Mucosa of descending colon (tissue), 3 donors: ENCODE measurements around the gene GMPPB. TPM values are rescaled to one million over a fixed set of nuclear protein-coding genes. Genes with fewer than 3 reads are reported as not detected.

ENCODE experiments used
- ATAC-seq: fragments of 200-7000 bp; cut with Tn5 transposase; one replicate; pipeline ENCODE4 v1.9.1; 2020; ENCODE audit warnings: mild to moderate bottlenecking, moderate library complexity
- DNase-seq, 3 donors: peaks; one replicate each; pipeline ENCODE4 v3.0.0-alpha.2; 2020
- H3K36me3 ChIP-seq: fragments of 200-600 bp; one replicate; pipeline ENCODE4 v1.8.0; 2021; ENCODE audit warnings: low read depth, mild to moderate bottlenecking
- H3K4me1 ChIP-seq: fragments of 200-600 bp; one replicate; pipeline ENCODE4 v1.8.0; 2021; ENCODE audit warnings: low read depth, mild to moderate bottlenecking
- H3K4me3 ChIP-seq: fragments of 200-600 bp; one replicate; pipeline ENCODE4 v1.8.0; 2021; ENCODE audit warnings: mild to moderate bottlenecking
- H3K9me3 ChIP-seq: fragments of 200-600 bp; one replicate; pipeline ENCODE4 v1.8.0; 2021; ENCODE audit warnings: mild to moderate bottlenecking
- intact Hi-C, 2 donors: fragments of 100-400 bp; cut with DNase I in 1 of 2; cut with micrococcal nuclease in 1 of 2; formaldehyde crosslinking; loops; one replicate each; pipeline versions ENCODE4 v1.11.0 to v1.11.1; 2022; cut with DNase I, micrococcal nuclease
- total RNA-seq, 3 donors: library from RNA; stranded (reverse); fragmentation: NEBNext Ultra II Directional in 2 of 3; extraction: Animal tissue kit (Norgen Biotek cat#: 25700) in 2 of 3; gene quantifications; one replicate each; pipeline versions ENCODE4 v1.2.1 to v1.2.4, GENCODE V29; 2021 to 2023
- TF ChIP-seq, protein P1 (sequence below): fragments of 200-600 bp; IDR thresholded peaks from one replicate; pipeline ENCODE4 v1.8.0; 2022; ENCODE audit warnings: antibody characterized with exemption, mild to moderate bottlenecking
- donor health status: DM: no; HTN: no; CAD: no; lungs with moderate emphysema.
- donor health status: DM: no; HTN: no; CAD: no.
- donor health status: DM: no; HTN: yes; CAD: no.

Gene GMPPB
- total RNA-seq, 3 donors from 2014 or later = 36.0 to 60.5 (median 47.4) TPM

GRCh38 chr3:49738067-49738713 is 14.4 kb upstream of the GMPPB start:
- H3K36me3 ChIP-seq = peaks cover 11% of the 10 kb centered on the region
- no peaks in the 10 kb centered on the region for H3K4me1 ChIP-seq
- TF ChIP-seq, protein P1, sequence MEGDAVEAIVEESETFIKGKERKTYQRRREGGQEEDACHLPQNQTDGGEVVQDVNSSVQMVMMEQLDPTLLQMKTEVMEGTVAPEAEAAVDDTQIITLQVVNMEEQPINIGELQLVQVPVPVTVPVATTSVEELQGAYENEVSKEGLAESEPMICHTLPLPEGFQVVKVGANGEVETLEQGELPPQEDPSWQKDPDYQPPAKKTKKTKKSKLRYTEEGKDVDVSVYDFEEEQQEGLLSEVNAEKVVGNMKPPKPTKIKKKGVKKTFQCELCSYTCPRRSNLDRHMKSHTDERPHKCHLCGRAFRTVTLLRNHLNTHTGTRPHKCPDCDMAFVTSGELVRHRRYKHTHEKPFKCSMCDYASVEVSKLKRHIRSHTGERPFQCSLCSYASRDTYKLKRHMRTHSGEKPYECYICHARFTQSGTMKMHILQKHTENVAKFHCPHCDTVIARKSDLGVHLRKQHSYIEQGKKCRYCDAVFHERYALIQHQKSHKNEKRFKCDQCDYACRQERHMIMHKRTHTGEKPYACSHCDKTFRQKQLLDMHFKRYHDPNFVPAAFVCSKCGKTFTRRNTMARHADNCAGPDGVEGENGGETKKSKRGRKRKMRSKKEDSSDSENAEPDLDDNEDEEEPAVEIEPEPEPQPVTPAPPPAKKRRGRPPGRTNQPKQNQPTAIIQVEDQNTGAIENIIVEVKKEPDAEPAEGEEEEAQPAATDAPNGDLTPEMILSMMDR = no peak
- H3K9me3 ChIP-seq = no peaks in the 10 kb centered on the region
- no peak overlapping the region for H3K4me3 ChIP-seq
- ATAC-seq (no peak), DNase-seq (no peak)
- intact Hi-C loops = no loop called here

DNA sequence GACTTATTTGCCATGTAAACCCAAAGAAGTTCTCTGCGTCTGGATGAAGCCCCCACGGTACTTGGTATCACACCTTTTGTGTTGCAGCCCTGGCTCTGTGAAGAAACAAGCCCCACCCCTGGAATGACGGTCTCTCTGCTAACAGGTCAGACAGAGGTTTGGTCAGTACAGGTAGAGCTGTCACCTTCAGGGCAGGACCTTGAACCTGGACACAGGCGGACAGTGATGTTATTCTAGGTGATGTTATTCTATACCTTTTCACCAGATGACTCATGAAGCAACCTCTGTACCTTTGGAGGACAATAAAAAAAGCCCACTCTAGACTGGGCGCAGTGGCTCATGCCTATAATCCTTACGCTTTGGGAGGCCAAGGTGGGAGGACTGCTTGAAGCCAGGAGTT is 11.0 kb upstream of the GMPPB start:
- H3K36me3 ChIP-seq = peaks cover 11% of the 10 kb centered on the region
- no peak for DNase-seq

DNA sequence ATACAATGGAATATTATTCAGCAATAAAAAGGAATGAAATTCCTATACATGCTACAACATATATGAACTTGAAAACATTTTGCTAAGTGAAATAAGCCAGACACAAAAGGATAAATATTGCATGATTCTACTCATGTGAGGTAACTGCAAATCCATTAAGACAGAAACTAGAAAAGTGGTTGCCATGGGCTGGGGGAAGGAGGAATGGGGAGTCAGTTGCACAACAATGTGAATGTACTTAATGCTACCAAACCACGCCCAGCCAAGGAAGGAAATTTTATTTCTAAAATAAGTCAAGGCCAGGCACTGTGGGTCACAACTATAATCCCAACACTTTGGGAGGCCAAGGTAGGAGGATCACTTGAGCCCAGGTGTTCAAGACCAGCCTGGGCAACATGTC is 9.8 kb upstream of the GMPPB start:
- DNase-seq = no peak
- no peaks in the 10 kb centered on the region for H3K9me3 ChIP-seq
- TF ChIP-seq, protein P1 = no peak
- no peak for ATAC-seq
- peaks cover 11% of the 10 kb centered on the region for H3K36me3 ChIP-seq
- H3K4me1 ChIP-seq = no peaks in the 10 kb centered on the region
- no peak overlapping the region for H3K4me3 ChIP-seq
- intact Hi-C loops = no loop called here

More for the DNA sequence above, 11.0 kb upstream of the GMPPB start:
- H3K4me1 ChIP-seq = no peaks in the 10 kb centered on the region
- no peaks in the 10 kb centered on the region for H3K9me3 ChIP-seq
- intact Hi-C loops = no loop called here
- no peak overlapping the region for H3K4me3 ChIP-seq
- ATAC-seq = peak; percentile 74
- TF ChIP-seq, protein P1 = no peak

DNA sequence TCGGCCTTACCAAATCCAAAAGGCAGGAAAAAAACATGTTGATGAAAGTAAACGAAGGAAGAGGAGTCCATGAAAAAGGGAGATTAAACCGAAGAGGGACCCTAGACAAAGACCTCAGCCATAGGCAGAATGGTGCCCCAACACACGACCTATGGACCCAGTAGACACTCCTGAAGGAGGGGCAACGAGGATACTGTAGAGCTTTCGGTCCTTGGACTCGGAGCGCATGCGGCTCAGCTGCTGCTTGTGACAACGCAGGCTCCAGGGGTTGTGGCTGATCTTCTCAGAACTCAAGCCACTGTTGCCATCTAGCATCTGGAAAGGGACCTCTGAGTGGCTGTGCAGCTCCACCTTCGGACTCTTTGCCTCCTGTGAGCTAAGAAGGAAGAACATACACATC is 8.8 kb upstream of the GMPPB start:
- TF ChIP-seq, protein P1 = no peak
- ATAC-seq = no peak
- peaks cover 6% of the 10 kb centered on the region for H3K36me3 ChIP-seq

GRCh38 chr3:49729966-49730609 is 6.3 kb upstream of the GMPPB start:
- no peak overlapping the region for H3K4me3 ChIP-seq
- intact Hi-C loops = no loop called here
- H3K36me3 ChIP-seq = no peaks in the 10 kb centered on the region
- H3K9me3 ChIP-seq = no peaks in the 10 kb centered on the region
- H3K4me1 ChIP-seq = peaks cover 9% of the 10 kb centered on the region
- TF ChIP-seq, protein P1 = no peak
- DNase-seq = no peak
- no peak for ATAC-seq

More for the DNA sequence above, 8.8 kb upstream of the GMPPB start:
- H3K4me1 ChIP-seq = no peaks in the 10 kb centered on the region
- DNase-seq = no peak
- H3K4me3 ChIP-seq = no peak overlapping the region
- H3K9me3 ChIP-seq = no peaks in the 10 kb centered on the region
- intact Hi-C loops = no loop called here
